ENCODE data around the gene KCNN4.

DNA sequence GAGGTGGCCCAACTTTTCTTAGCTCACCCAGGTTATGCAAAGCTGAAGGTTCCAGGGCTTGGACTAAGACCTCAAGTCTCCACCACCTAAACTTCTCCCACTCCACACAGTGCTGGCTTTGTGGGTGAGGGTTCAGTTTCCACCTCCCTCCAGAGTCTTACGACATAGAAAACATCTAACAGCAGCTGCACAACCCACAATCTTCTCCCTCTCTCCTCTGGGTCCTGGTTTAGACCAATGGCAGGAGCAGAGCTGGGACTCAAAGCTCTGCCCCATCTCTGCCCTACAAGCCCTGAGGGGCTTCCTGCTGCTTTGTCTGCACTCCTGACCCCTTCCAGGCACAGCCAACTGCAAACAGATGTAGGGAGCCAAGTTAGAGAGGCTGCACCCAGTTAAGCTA is 48.9 kb downstream of the KCNN4 start:
- TF ChIP-seq, protein P1, sequence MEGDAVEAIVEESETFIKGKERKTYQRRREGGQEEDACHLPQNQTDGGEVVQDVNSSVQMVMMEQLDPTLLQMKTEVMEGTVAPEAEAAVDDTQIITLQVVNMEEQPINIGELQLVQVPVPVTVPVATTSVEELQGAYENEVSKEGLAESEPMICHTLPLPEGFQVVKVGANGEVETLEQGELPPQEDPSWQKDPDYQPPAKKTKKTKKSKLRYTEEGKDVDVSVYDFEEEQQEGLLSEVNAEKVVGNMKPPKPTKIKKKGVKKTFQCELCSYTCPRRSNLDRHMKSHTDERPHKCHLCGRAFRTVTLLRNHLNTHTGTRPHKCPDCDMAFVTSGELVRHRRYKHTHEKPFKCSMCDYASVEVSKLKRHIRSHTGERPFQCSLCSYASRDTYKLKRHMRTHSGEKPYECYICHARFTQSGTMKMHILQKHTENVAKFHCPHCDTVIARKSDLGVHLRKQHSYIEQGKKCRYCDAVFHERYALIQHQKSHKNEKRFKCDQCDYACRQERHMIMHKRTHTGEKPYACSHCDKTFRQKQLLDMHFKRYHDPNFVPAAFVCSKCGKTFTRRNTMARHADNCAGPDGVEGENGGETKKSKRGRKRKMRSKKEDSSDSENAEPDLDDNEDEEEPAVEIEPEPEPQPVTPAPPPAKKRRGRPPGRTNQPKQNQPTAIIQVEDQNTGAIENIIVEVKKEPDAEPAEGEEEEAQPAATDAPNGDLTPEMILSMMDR (conservative IDR thresholded peaks at IDR 0.05; ENCODE audit: low read length), result no peak
- TF ChIP-seq EZH2phosphoT487 (IDR thresholded peaks at IDR 0.05; ENCODE audit: borderline replicate concordance, low read depth, low read length), result no peak
